Measurements from ENCODE around the gene CDCA4. TPM values are rescaled to one million over a fixed set of nuclear protein-coding genes. Genes with fewer than 3 reads are reported as not detected.

Gene CDCA4
- total and polyA plus RNA-seq, 10 of the 15 experiments (the other 5 are each of a cell fraction or from before 2014, with no cell fraction given) = 10.4 to 64.0 (median 52.1) TPM

DNA sequence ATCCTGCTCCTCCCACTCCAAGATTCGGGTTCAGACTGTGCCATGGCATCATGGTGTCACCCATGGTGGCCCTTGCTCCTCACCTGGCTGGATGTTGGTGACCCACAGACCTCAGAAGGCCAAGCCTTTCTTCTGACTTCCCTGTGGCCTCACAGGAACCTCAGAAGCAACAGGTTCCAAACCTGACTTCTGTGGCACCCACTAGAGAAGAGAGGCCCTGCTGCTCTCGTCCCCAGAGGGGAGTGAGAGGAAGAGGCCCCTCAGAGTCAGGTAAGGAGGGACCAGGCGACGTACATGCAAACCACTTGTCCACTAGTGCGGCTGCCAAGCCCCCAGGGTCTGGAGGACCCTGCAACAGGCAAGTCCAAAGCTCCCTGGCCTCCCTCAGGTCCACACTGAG is 24.9 kb downstream of the CDCA4 start:
- no peak for DNase-seq (ENCODE audit: low read depth, low spot score)
- Histone ChIP-seq H3K36me3 (ENCODE audit: control insufficient read depth in 2 of 2, insufficient read depth in 2 of 2, low read length in 1 of 2) (no peaks in the 10 kb centered on the region), H4K20me1 (ENCODE audit: control insufficient read depth, insufficient read depth) (no peaks in the 10 kb centered on the region), H3K9me3 (replicated peaks; ENCODE audit: control insufficient read depth, insufficient read depth, low read length) (no peaks in the 10 kb centered on the region), H3K27ac (ENCODE audit: control insufficient read depth, insufficient read depth) (no peak overlapping the region), H2AFZ (ENCODE audit: control insufficient read depth, low read depth, low read length) (no peak overlapping the region), H3K4me2 (ENCODE audit: control insufficient read depth, insufficient read depth) (no peak overlapping the region), H3K4me1 (ENCODE audit: control insufficient read depth, insufficient read depth, low read length) (no peaks in the 10 kb centered on the region), H3K79me2 (ENCODE audit: control insufficient read depth, insufficient read depth, low read length) (no peaks in the 10 kb centered on the region), H3K9ac (ENCODE audit: control insufficient read depth, insufficient read depth, low read length) (no peak overlapping the region), H3K27me3 (replicated peaks in 1 of 2; ENCODE audit: control insufficient read depth in 2 of 2, insufficient read depth in 2 of 2, low read length in 1 of 2) (no peaks in the 10 kb centered on the region), H3K4me3 (no peak overlapping the region)
- SMC1A ChIA-PET (ENCODE audit: uncharacterized antibody, unreplicated experiment) = no interaction called here
- FAIRE-seq = no peak
- no peak for ATAC-seq
- no peak for TF ChIP-seq FOS (IDR thresholded peaks at IDR 0.05; ENCODE audit: borderline replicate concordance, extremely low read depth, insufficient read length)
- no peak for TF ChIP-seq TARDBP (IDR thresholded peaks at IDR 0.05; ENCODE audit: borderline replicate concordance)
- TF ChIP-seq E4F1 (IDR thresholded peaks at IDR 0.05; ENCODE audit: borderline replicate concordance, partially characterized antibody) = no peak
- no peak for TF ChIP-seq TBL1XR1 (IDR thresholded peaks at IDR 0.05; ENCODE audit: low read depth, low read length)
- TF ChIP-seq WRNIP1 (IDR thresholded peaks at IDR 0.05; ENCODE audit: borderline replicate concordance, low read depth, low read length) = no peak
- no peak for TF ChIP-seq BHLHE40 (IDR thresholded peaks at IDR 0.05; ENCODE audit: borderline replicate concordance in 1 of 2, low read depth in 2 of 2, low read length in 1 of 2)
- no peak for TF ChIP-seq FOXK2 (IDR thresholded peaks at IDR 0.05)
- TF ChIP-seq, protein P1, sequence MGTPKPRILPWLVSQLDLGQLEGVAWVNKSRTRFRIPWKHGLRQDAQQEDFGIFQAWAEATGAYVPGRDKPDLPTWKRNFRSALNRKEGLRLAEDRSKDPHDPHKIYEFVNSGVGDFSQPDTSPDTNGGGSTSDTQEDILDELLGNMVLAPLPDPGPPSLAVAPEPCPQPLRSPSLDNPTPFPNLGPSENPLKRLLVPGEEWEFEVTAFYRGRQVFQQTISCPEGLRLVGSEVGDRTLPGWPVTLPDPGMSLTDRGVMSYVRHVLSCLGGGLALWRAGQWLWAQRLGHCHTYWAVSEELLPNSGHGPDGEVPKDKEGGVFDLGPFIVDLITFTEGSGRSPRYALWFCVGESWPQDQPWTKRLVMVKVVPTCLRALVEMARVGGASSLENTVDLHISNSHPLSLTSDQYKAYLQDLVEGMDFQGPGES (IDR thresholded peaks at IDR 0.05) = no peak
- TF ChIP-seq ETV6 (conservative IDR thresholded peaks at IDR 0.05 in 1 of 2, IDR thresholded peaks at IDR 0.05 in 1 of 2; ENCODE audit: borderline replicate concordance in 1 of 2, low read depth in 1 of 2) = no peak
- TF ChIP-seq DPF2 (IDR thresholded peaks at IDR 0.05) = no peak
- no peak for TF ChIP-seq MTA2 (IDR thresholded peaks at IDR 0.05; ENCODE audit: low read depth)
- TF ChIP-seq FOXM1 (IDR thresholded peaks at IDR 0.05; ENCODE audit: low read depth, low read length) = no peak
- TF ChIP-seq RCOR1 (conservative IDR thresholded peaks at IDR 0.05; ENCODE audit: low read depth, low read length) = no peak
- no peak for TF ChIP-seq RAD51 (IDR thresholded peaks at IDR 0.05)
- intact Hi-C loops (cut with micrococcal nuclease; ENCODE audit: unreplicated experiment) (no loop called here), in situ Hi-C loops (cut with MboI) (no loop called here)
- 86% methylated on average over 5 of the region's 5 CpGs for WGBS (ENCODE audit: insufficient coverage, insufficient replicate concordance, low lambda C conversion rate, missing lambda C conversion rate)
- RAD21 ChIA-PET (ENCODE audit: unreplicated experiment) = no interaction called here
- no TSS peak for BruUV-seq (replicated peaks)
- CTCF ChIA-PET = interaction anchor here (1.4 kb wide), 1 partner anchor 11 kb away, joined by 3 read pairs; no protein-coding TSS in a partner anchor
- POLR2A ChIA-PET = no interaction called here

All from GM12878 (cell line).